GM23338 (cell line): Measurements from ENCODE around the gene POLE. TPM values are rescaled to one million over a fixed set of nuclear protein-coding genes. Genes with fewer than 3 reads are reported as not detected.

Experiments
- ATAC-seq: fragments of 200-7000 bp; cut with Tn5 transposase; 3 replicates; pipeline ENCODE4 v1.9.1; 2020
- DNase-seq: peaks from one replicate; pipeline ENCODE4 v3.0.0-alpha.2; 2015; ENCODE audit warnings: low spot score
- H2AFZ ChIP-seq: fragments of 200-600 bp; sonication (generic); 2 replicates; pipeline ENCODE4 v1.8.0; 2016; ENCODE audit warnings: antibody characterized with exemption, mild to moderate bottlenecking, moderate library complexity
- H3F3A ChIP-seq: fragments of 200-600 bp; sonication (generic); replicated peaks from 2 replicates; pipeline ENCODE4 v1.8.0; 2017; ENCODE audit warnings: antibody characterized with exemption, mixed run types, low read depth
- H3K27ac ChIP-seq: fragments of 200-600 bp; sonication (generic); 2 replicates; pipeline ENCODE4 v1.6.1; 2016; ENCODE audit warnings: low read depth
- H3K27me3 ChIP-seq: fragments of 200-600 bp; sonication (generic); 2 replicates; pipeline ENCODE4 v1.8.0; 2016; ENCODE audit warnings: mild to moderate bottlenecking, mixed run types, moderate library complexity; ENCODE audit not compliant: insufficient read depth
- H3K36me3 ChIP-seq: fragments of 200-600 bp; sonication (generic); 2 replicates; pipeline ENCODE4 v1.8.0; 2016; ENCODE audit warnings: mild to moderate bottlenecking; ENCODE audit not compliant: insufficient read depth
- H3K4me1 ChIP-seq: fragments of 200-600 bp; sonication (generic); 2 replicates; pipeline ENCODE4 v1.8.0; 2016; ENCODE audit warnings: mild to moderate bottlenecking, moderate library complexity; ENCODE audit not compliant: insufficient read depth
- H3K4me2 ChIP-seq: fragments of 200-600 bp; sonication (generic); 2 replicates; pipeline ENCODE4 v1.7.1; 2017; ENCODE audit warnings: mixed run types
- H3K4me3 ChIP-seq: fragments of 200-600 bp; sonication (generic); 2 replicates; pipeline ENCODE4 v1.6.1; 2016; ENCODE audit warnings: mixed run types
- H3K79me2 ChIP-seq: fragments of 200-600 bp; sonication (generic); replicated peaks from 2 replicates; pipeline ENCODE4 v1.8.0; 2017; ENCODE audit warnings: mild to moderate bottlenecking; ENCODE audit not compliant: insufficient read depth
- H3K9me2 ChIP-seq: fragments of 200-600 bp; sonication (generic); 2 replicates; pipeline ENCODE4 v1.8.0; 2017; ENCODE audit not compliant: insufficient read depth
- H4K20me1 ChIP-seq: fragments of 200-600 bp; sonication (generic); replicated peaks from 2 replicates; pipeline ENCODE4 v1.8.0; 2017; ENCODE audit warnings: mild to moderate bottlenecking; ENCODE audit not compliant: insufficient read depth
- H3K27ac Mint-ChIP-seq: 2 replicates; pipeline ENCODE4 v1.8.0; 2020; ENCODE audit warnings: inconsistent platforms, mild to moderate bottlenecking, moderate library complexity, mixed read lengths
- H3K27me3 Mint-ChIP-seq: 3 replicates; pipeline ENCODE4 v1.8.0; 2022; ENCODE audit warnings: low read depth, mild to moderate bottlenecking, moderate library complexity, mixed read lengths, inconsistent platforms; ENCODE audit not compliant: insufficient read depth, poor library complexity
- H3K36me3 Mint-ChIP-seq: 3 replicates; pipeline ENCODE4 v1.8.0; 2021; ENCODE audit warnings: low read depth, mild to moderate bottlenecking, inconsistent platforms, moderate library complexity, mixed read lengths
- H3K4me1 Mint-ChIP-seq: 3 replicates; pipeline ENCODE4 v1.8.0; 2020; ENCODE audit warnings: mild to moderate bottlenecking, inconsistent platforms, mixed read lengths
- H3K4me3 Mint-ChIP-seq: 3 replicates; pipeline ENCODE4 v1.8.0; 2021; ENCODE audit warnings: moderate library complexity, mild to moderate bottlenecking, inconsistent platforms, mixed read lengths
- H3K9me3 Mint-ChIP-seq: 3 replicates; pipeline ENCODE4 v1.8.0; 2020; ENCODE audit warnings: moderate library complexity, mild to moderate bottlenecking, inconsistent platforms, mixed read lengths
- CREB1 ChIP-seq: fragments of 250-450 bp; sonication (Bioruptor Pico); IDR thresholded peaks from 2 replicates; pipeline ENCODE4 v1.5.0; 2020; ENCODE audit warnings: low read depth, mild to moderate bottlenecking, moderate library complexity
- EZH2 ChIP-seq: fragments of 200-600 bp; sonication (generic); IDR thresholded peaks from one replicate; pipeline ENCODE4 v1.8.0; 2017; ENCODE audit warnings: antibody characterized with exemption, mild to moderate bottlenecking, low read depth; ENCODE audit not compliant: unreplicated experiment
- EZH2phosphoT487 ChIP-seq: fragments of 200-600 bp; sonication (generic); IDR thresholded peaks from one replicate; pipeline ENCODE4 v1.8.1; 2018; ENCODE audit warnings: antibody characterized with exemption; ENCODE audit not compliant: unreplicated experiment
- JUNB ChIP-seq: IDR thresholded peaks from one replicate; pipeline ENCODE4 v1.6.1; 2016; ENCODE audit warnings: antibody characterized with exemption; ENCODE audit not compliant: unreplicated experiment
- NANOG ChIP-seq: IDR thresholded peaks from 2 replicates; pipeline ENCODE4 v1.6.1; 2016; ENCODE audit warnings: antibody characterized with exemption, borderline replicate concordance
- POLR2AphosphoS5 ChIP-seq: IDR thresholded peaks from 2 replicates; pipeline ENCODE4 v1.6.1; 2016; ENCODE audit warnings: antibody characterized with exemption, low read depth
- STAT1 ChIP-seq: IDR thresholded peaks from one replicate; pipeline ENCODE4 v1.6.1; 2016; ENCODE audit warnings: antibody characterized with exemption; ENCODE audit not compliant: unreplicated experiment
- ZNF114 ChIP-seq: fragments of 250-450 bp; sonication (Bioruptor Pico); IDR thresholded peaks from 2 replicates; pipeline ENCODE4 v1.5.0; 2020; ENCODE audit warnings: mild to moderate bottlenecking, moderate library complexity
- ZNF331 ChIP-seq: fragments of 250-450 bp; sonication (Bioruptor Pico); IDR thresholded peaks from 2 replicates; pipeline ENCODE4 v1.5.0; 2020; ENCODE audit warnings: low read depth, mild to moderate bottlenecking, moderate library complexity
- polyA plus RNA-seq: library from polyadenylated mRNA; unstranded; fragments of >200 nt; fragmentation: Nextera tagmentation; extraction: Ambion mirVana; gene quantifications from 2 replicates; pipeline ENCODE4 v1.2.1, GENCODE V29; 2016
- total RNA-seq: library from RNA; depleted of rRNA; stranded (reverse); fragments of >200 nt; shearing (Covaris generic); gene quantifications from 2 replicates; pipeline ENCODE4 v1.2.3, GENCODE V29; 2014
- TF ChIP-seq, protein P1 (sequence below): fragments of 250-450 bp; sonication (Bioruptor Pico); IDR thresholded peaks from 2 replicates; pipeline ENCODE4 v1.5.0; 2020; ENCODE audit warnings: mild to moderate bottlenecking, moderate library complexity
- TF ChIP-seq, protein P2 (sequence below): IDR thresholded peaks from 2 replicates; pipeline ENCODE4 v1.6.1; 2016; ENCODE audit warnings: antibody characterized with exemption
- TF ChIP-seq, protein P3 (sequence below): IDR thresholded peaks from one replicate; pipeline ENCODE4 v1.6.1; 2018; ENCODE audit warnings: antibody characterized with exemption; ENCODE audit not compliant: unreplicated experiment
- TF ChIP-seq, protein P4 (sequence below), 2 experiments: fragments of 200-600 bp in 1 of 2; sonication (generic) in 1 of 2; conservative IDR thresholded peaks; 2 replicates each; pipeline versions ENCODE4 v1.5.1 to v1.6.1; 2016 to 2017; ENCODE audit warnings: antibody characterized with exemption in 2 of 2, low read depth in 2 of 2, mild to moderate bottlenecking in 2 of 2, moderate library complexity in 1 of 2

Gene POLE
- total and polyA plus RNA-seq, 2 experiments from 2014 or later: 33.6 to 125 TPM

DNA sequence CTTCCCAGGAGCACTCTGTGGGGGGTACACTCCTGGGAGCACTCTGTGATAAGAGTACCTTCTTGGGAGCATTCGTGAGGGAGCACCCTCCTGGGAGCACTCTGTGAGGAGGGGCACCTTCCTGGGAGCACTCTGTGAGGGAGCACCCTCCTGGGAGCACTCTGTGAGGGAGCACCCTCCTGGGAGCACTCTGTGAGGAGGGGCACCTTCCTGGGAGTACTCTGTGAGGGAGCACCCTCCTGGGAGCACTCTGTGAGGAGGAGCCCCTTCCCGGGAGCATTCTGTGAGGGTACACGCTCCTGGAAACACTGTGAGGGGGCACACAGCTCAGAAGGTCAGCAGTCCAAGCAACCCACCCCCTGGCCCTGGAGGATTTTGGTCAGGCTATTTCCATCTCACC, 99.4 kb downstream of the POLE start:
- H3F3A ChIP-seq: no peaks in the 10 kb centered on the region
- H3K27me3 ChIP-seq: peaks cover 84% of the 10 kb centered on the region
- H3K27ac ChIP-seq: no peak overlapping the region
- H3K36me3 ChIP-seq: no peaks in the 10 kb centered on the region
- H3K9me2 ChIP-seq: no peaks in the 10 kb centered on the region
- Mint-ChIP-seq H3K36me3 (no peaks in the 10 kb centered on the region; the same call in 2 of the 3 replicates), H3K27me3 (peaks cover 79% of the 10 kb centered on the region), H3K9me3 (peaks cover 3% of the 10 kb centered on the region; the same call in 1 of the 3 replicates), H3K4me3 (no peak overlapping the region), H3K4me1 (peaks cover 5% of the 10 kb centered on the region), H3K27ac (no peak overlapping the region)
- H2AFZ ChIP-seq: no peak overlapping the region
- no peaks in the 10 kb centered on the region for H3K79me2 ChIP-seq
- no peak overlapping the region for H3K4me3 ChIP-seq
- H3K4me1 ChIP-seq: peaks cover 7% of the 10 kb centered on the region
- H4K20me1 ChIP-seq: peaks cover 6% of the 10 kb centered on the region; the same call in 1 of the 2 replicates
- TF ChIP-seq, protein P1, sequence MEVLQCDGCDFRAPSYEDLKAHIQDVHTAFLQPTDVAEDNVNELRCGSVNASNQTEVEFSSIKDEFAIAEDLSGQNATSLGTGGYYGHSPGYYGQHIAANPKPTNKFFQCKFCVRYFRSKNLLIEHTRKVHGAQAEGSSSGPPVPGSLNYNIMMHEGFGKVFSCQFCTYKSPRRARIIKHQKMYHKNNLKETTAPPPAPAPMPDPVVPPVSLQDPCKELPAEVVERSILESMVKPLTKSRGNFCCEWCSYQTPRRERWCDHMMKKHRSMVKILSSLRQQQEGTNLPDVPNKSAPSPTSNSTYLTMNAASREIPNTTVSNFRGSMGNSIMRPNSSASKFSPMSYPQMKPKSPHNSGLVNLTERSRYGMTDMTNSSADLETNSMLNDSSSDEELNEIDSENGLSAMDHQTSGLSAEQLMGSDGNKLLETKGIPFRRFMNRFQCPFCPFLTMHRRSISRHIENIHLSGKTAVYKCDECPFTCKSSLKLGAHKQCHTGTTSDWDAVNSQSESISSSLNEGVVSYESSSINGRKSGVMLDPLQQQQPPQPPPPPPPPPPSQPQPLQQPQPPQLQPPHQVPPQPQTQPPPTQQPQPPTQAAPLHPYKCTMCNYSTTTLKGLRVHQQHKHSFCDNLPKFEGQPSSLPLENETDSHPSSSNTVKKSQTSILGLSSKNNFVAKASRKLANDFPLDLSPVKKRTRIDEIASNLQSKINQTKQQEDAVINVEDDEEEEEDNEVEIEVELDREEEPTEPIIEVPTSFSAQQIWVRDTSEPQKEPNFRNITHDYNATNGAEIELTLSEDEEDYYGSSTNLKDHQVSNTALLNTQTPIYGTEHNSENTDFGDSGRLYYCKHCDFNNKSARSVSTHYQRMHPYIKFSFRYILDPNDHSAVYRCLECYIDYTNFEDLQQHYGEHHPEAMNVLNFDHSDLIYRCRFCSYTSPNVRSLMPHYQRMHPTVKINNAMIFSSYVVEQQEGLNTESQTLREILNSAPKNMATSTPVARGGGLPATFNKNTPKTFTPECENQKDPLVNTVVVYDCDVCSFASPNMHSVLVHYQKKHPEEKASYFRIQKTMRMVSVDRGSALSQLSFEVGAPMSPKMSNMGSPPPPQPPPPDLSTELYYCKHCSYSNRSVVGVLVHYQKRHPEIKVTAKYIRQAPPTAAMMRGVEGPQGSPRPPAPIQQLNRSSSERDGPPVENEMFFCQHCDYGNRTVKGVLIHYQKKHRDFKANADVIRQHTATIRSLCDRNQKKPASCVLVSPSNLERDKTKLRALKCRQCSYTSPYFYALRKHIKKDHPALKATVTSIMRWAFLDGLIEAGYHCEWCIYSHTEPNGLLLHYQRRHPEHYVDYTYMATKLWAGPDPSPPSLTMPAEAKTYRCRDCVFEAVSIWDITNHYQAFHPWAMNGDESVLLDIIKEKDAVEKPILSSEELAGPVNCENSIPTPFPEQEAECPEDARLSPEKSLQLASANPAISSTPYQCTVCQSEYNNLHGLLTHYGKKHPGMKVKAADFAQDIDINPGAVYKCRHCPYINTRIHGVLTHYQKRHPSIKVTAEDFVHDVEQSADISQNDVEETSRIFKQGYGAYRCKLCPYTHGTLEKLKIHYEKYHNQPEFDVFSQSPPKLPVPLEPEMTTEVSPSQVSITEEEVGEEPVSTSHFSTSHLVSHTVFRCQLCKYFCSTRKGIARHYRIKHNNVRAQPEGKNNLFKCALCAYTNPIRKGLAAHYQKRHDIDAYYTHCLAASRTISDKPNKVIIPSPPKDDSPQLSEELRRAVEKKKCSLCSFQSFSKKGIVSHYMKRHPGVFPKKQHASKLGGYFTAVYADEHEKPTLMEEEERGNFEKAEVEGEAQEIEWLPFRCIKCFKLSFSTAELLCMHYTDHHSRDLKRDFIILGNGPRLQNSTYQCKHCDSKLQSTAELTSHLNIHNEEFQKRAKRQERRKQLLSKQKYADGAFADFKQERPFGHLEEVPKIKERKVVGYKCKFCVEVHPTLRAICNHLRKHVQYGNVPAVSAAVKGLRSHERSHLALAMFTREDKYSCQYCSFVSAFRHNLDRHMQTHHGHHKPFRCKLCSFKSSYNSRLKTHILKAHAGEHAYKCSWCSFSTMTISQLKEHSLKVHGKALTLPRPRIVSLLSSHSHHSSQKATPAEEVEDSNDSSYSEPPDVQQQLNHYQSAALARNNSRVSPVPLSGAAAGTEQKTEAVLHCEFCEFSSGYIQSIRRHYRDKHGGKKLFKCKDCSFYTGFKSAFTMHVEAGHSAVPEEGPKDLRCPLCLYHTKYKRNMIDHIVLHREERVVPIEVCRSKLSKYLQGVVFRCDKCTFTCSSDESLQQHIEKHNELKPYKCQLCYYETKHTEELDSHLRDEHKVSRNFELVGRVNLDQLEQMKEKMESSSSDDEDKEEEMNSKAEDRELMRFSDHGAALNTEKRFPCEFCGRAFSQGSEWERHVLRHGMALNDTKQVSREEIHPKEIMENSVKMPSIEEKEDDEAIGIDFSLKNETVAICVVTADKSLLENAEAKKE (CRISPR knock-in tag): no peak
- TF ChIP-seq CREB1 (CRISPR knock-in tag): no peak
- TF ChIP-seq, protein P2, sequence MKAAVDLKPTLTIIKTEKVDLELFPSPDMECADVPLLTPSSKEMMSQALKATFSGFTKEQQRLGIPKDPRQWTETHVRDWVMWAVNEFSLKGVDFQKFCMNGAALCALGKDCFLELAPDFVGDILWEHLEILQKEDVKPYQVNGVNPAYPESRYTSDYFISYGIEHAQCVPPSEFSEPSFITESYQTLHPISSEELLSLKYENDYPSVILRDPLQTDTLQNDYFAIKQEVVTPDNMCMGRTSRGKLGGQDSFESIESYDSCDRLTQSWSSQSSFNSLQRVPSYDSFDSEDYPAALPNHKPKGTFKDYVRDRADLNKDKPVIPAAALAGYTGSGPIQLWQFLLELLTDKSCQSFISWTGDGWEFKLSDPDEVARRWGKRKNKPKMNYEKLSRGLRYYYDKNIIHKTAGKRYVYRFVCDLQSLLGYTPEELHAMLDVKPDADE: no peak
- no peak for TF ChIP-seq EZH2phosphoT487
- TF ChIP-seq EZH2: no peak
- TF ChIP-seq, protein P3, sequence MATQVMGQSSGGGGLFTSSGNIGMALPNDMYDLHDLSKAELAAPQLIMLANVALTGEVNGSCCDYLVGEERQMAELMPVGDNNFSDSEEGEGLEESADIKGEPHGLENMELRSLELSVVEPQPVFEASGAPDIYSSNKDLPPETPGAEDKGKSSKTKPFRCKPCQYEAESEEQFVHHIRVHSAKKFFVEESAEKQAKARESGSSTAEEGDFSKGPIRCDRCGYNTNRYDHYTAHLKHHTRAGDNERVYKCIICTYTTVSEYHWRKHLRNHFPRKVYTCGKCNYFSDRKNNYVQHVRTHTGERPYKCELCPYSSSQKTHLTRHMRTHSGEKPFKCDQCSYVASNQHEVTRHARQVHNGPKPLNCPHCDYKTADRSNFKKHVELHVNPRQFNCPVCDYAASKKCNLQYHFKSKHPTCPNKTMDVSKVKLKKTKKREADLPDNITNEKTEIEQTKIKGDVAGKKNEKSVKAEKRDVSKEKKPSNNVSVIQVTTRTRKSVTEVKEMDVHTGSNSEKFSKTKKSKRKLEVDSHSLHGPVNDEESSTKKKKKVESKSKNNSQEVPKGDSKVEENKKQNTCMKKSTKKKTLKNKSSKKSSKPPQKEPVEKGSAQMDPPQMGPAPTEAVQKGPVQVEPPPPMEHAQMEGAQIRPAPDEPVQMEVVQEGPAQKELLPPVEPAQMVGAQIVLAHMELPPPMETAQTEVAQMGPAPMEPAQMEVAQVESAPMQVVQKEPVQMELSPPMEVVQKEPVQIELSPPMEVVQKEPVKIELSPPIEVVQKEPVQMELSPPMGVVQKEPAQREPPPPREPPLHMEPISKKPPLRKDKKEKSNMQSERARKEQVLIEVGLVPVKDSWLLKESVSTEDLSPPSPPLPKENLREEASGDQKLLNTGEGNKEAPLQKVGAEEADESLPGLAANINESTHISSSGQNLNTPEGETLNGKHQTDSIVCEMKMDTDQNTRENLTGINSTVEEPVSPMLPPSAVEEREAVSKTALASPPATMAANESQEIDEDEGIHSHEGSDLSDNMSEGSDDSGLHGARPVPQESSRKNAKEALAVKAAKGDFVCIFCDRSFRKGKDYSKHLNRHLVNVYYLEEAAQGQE: no peak
- no peak for TF ChIP-seq NANOG
- no peak for TF ChIP-seq ZNF114 (CRISPR knock-in tag)
- TF ChIP-seq ZNF331 (CRISPR knock-in tag): no peak
- TF ChIP-seq, protein P4, sequence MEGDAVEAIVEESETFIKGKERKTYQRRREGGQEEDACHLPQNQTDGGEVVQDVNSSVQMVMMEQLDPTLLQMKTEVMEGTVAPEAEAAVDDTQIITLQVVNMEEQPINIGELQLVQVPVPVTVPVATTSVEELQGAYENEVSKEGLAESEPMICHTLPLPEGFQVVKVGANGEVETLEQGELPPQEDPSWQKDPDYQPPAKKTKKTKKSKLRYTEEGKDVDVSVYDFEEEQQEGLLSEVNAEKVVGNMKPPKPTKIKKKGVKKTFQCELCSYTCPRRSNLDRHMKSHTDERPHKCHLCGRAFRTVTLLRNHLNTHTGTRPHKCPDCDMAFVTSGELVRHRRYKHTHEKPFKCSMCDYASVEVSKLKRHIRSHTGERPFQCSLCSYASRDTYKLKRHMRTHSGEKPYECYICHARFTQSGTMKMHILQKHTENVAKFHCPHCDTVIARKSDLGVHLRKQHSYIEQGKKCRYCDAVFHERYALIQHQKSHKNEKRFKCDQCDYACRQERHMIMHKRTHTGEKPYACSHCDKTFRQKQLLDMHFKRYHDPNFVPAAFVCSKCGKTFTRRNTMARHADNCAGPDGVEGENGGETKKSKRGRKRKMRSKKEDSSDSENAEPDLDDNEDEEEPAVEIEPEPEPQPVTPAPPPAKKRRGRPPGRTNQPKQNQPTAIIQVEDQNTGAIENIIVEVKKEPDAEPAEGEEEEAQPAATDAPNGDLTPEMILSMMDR (conservative IDR thresholded peaks at IDR 0.05; ENCODE audit: low read depth in 2 of 2): no peak
- no peak for TF ChIP-seq JUNB
- TF ChIP-seq POLR2AphosphoS5: no peak
- no peak for TF ChIP-seq STAT1
- H3K4me2 ChIP-seq: no peak overlapping the region
- DNase-seq (no peak), ATAC-seq (no peak)
